Camera-type eye (tissue), 1 donor: ENCODE results near the gene FAM151B. TPM values are rescaled to one million over a fixed set of nuclear protein-coding genes. Genes with fewer than 3 reads are reported as not detected.

ENCODE experiments used
- total RNA-seq: library from RNA; depleted of rRNA; stranded (reverse); fragments of >200 nt; gene quantifications from one replicate; pipeline ENCODE4 v1.2.3, GENCODE V29; 2014

FAM151B gene, protein sequence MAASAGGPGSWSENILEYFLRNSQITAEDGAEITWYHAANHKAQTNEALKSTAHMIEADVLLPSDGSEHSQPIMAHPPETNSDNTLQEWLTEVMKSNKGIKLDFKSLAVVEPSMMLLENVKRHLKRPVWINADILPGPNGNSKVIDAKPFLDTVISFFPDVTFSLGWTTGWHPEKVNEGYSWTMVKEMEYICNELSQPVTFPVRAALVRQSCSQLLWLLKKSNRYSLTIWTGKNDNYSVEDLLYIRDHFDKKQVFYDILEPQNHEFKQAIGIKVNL
- total RNA-seq: 12.6 TPM

DNA sequence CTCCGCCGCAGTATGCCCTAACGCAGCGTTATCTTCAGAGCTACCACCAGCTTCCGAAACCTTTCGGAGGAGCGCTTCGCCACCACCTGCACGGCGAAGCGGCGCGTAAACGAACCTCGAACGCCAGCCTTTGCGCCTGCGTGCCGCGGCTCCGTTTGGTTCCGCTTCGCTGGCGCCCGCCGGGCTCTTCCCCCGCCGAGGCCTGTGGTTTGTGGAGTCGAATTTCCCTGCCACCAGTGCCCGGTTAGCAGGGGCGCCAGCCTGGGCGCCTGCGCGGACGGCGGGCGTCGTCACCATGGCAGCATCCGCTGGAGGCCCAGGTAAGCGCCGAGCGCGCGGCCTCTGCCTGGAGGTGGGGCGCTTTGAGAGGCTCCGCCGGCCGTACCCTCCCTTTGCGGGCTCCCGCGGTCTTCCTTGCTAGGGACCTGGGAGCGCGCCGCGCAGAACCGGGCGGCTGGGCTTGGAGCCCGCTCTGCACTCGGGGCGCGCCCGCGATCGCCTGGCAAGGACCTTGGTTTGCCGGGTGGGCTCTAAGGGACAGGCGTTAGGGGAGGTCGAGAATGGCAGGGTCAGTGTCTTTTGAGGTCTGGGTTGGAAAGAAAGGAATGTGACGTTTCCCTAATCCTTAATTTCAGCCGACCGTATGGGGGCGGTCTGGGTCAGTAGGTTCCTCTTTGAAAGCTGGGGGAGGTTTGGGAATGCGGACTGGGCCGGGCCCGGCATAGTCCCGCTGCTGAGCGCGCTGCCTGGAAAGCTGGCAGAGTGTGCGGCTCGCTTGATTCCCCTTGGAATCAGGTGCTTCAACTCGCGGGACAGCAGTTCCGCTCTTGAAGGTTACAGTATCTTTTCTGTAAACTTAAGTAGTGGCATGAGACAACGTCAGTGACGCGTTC, at the start of gene FAM151B:
TSS of gene FAM151B (plus strand) at position 272 of the 893 bp plus-strand sequence. CDS start at position 296, 24 bp downstream.

GRCh38 chr5:80569961-80570786, 82.3 kb downstream of the FAM151B start, which contains the start of gene ANKRD34B:
TSS of gene ANKRD34B (minus strand) at chr5:80570280. CDS start at chr5:80560019, 10,261 bp downstream.

Other genes starting within 250 kb of the FAM151B start
- gene SERINC5, start 232.1 kb upstream of the FAM151B start, total RNA-seq: 42.6 TPM
- gene SPZ1, start 168.1 kb upstream of the FAM151B start, total RNA-seq: not detected
- gene ZFYVE16, start 80.0 kb upstream of the FAM151B start, total RNA-seq: 103 TPM
- not detected for gene ANKRD34B, start 82.2 kb downstream of the FAM151B start, total RNA-seq
- gene MSH3, start 166.6 kb downstream of the FAM151B start, total RNA-seq: 37.8 TPM
- 30.5 TPM for gene DHFR, start 166.9 kb downstream of the FAM151B start, total RNA-seq